Breast epithelium (tissue), 3 donors: ENCODE data around the gene TASP1.

Source experiments
- POLR2A ChIP-seq: fragments of 450-650 bp; IDR thresholded peaks from one replicate; pipeline ENCODE4 v1.6.1; 2016; ENCODE audit warnings: antibody characterized with exemption, mild to moderate bottlenecking, moderate library complexity
- TF ChIP-seq, protein P1 (sequence below), 3 donors: fragments of 450-650 bp; IDR thresholded peaks; one replicate each; pipeline ENCODE4 v1.5.1; 2016 to 2017; ENCODE audit warnings: antibody characterized with exemption in 3 of 3, mild to moderate bottlenecking in 3 of 3, moderate library complexity in 3 of 3

GRCh38 chr20:13517831-13518230 lies 120.9 kb downstream of the TASP1 start:
- TF ChIP-seq, protein P1, sequence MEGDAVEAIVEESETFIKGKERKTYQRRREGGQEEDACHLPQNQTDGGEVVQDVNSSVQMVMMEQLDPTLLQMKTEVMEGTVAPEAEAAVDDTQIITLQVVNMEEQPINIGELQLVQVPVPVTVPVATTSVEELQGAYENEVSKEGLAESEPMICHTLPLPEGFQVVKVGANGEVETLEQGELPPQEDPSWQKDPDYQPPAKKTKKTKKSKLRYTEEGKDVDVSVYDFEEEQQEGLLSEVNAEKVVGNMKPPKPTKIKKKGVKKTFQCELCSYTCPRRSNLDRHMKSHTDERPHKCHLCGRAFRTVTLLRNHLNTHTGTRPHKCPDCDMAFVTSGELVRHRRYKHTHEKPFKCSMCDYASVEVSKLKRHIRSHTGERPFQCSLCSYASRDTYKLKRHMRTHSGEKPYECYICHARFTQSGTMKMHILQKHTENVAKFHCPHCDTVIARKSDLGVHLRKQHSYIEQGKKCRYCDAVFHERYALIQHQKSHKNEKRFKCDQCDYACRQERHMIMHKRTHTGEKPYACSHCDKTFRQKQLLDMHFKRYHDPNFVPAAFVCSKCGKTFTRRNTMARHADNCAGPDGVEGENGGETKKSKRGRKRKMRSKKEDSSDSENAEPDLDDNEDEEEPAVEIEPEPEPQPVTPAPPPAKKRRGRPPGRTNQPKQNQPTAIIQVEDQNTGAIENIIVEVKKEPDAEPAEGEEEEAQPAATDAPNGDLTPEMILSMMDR (IDR thresholded peaks at IDR 0.05) = no peak
- no peak for TF ChIP-seq POLR2A
